Effector memory CD8-positive, alpha-beta T cell (primary cell): Measurements from ENCODE around the gene PCSK5.
"Not testable (repeated sequence)": the region's sequence is repeated elsewhere in the genome, so short reads cannot be mapped to it uniquely, and the experiment has no call there.

Source experiments
- ATAC-seq: fragments of 150-1000 bp; cut with Tn5 transposase; replicated peaks from 2 replicates; pipeline ENCODE4 v1.10.0; 2021; ENCODE audit warnings: mild to moderate bottlenecking, moderate library complexity
- DNase-seq, 3 experiments: peaks; one replicate each; pipeline ENCODE4 v3.0.0; 2021
- H3K27ac Mint-ChIP-seq, 2 donors: one replicate each; pipeline ENCODE4 v1.8.0; 2022; ENCODE audit warnings: mild to moderate bottlenecking in 2 of 2, mixed read lengths in 2 of 2, moderate library complexity in 2 of 2
- H3K27me3 Mint-ChIP-seq, 2 donors: one replicate each; pipeline ENCODE4 v1.8.0; 2022; ENCODE audit warnings: mixed read lengths in 2 of 2
- H3K36me3 Mint-ChIP-seq: one replicate; pipeline ENCODE4 v1.8.0; 2022; ENCODE audit warnings: mild to moderate bottlenecking, moderate library complexity, mixed read lengths; ENCODE audit not compliant: insufficient read depth
- H3K4me1 Mint-ChIP-seq, 2 donors: one replicate each; pipeline ENCODE4 v1.8.0; 2022; ENCODE audit warnings: low read depth in 2 of 2, mixed read lengths in 2 of 2
- H3K4me3 Mint-ChIP-seq, 2 donors: one replicate each; pipeline ENCODE4 v1.8.0; 2022; ENCODE audit warnings: mild to moderate bottlenecking in 2 of 2, mixed read lengths in 2 of 2, moderate library complexity in 2 of 2
- H3K9me3 Mint-ChIP-seq, 2 donors: one replicate each; pipeline ENCODE4 v1.8.0; 2022; ENCODE audit warnings: mixed read lengths in 2 of 2
- total RNA-seq, 9 experiments: gene quantifications; one replicate each; lab custom pipeline; 2026; lab: John Stamatoyannopoulos, UW

PCSK5 gene
- 0.39 to 10.1 (median 3.3) reads per million in 9 experiments for total RNA-seq

DNA sequence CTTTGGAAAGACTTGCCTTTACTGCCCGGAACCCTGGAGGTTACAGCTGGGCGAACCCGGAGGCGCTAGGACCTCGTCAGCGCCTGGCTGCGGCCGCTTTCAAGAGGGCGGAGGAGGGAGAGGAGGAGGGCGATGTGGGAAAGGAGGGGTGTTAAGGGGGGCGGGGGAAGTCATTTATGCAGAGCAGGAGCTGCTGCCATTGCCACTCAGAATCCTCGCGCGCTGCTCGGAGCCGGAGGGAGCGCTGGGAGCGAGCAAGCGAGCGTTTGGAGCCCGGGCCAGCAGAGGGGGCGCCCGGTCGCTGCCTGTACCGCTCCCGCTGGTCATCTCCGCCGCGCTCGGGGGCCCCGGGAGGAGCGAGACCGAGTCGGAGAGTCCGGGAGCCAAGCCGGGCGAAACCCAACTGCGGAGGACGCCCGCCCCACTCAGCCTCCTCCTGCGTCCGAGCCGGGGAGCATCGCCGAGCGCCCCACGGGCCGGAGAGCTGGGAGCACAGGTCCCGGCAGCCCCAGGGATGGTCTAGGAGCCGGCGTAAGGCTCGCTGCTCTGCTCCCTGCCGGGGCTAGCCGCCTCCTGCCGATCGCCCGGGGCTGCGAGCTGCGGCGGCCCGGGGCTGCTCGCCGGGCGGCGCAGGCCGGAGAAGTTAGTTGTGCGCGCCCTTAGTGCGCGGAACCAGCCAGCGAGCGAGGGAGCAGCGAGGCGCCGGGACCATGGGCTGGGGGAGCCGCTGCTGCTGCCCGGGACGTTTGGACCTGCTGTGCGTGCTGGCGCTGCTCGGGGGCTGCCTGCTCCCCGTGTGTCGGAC, at the start of gene PCSK5:
Gene PCSK5 (plus strand): TSS at position 202 of the 805 bp plus-strand sequence. CDS start 509 bp downstream, at position 711.
- H3K27me3 Mint-ChIP-seq: peaks cover 40 to 43% of the 10 kb centered on the region in 2 donors
- H3K36me3 Mint-ChIP-seq: peaks cover 10% of the 10 kb centered on the region
- H3K4me3 Mint-ChIP-seq: peak within 1 kb of the TSS; percentile 87 to 89
- no peaks in the 10 kb centered on the region for H3K9me3 Mint-ChIP-seq
- H3K4me1 Mint-ChIP-seq: peaks cover 16 to 22% of the 10 kb centered on the region in 2 donors
- DNase-seq (peak; percentile 54 to 61 (median 56)), ATAC-seq (peak; percentile 91)
- H3K27ac Mint-ChIP-seq: peak within 1 kb of the TSS in 1 of 2 donors; percentile 69

DNA sequence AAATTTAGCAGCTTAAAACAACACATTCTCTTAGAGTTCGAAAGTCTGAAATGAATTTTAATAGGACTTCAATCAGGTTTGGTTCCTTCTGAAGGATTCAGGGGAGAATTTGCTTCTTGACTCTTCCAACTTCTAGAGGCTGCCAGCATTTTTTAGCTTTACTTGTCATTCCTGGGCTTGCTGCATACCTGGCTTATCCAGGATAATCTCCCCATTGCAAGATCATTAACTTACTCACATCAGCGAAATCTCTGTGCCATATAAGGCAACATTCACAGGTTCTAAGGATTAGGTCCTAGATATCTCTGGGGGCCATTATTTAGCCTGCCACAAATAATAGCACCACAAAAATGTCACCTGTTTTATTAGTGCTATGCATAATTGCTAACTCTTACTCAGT, 46.2 kb upstream of the PCSK5 start:
- no peaks in the 10 kb centered on the region for H3K4me1 Mint-ChIP-seq
- DNase-seq: no peak
- H3K27me3 Mint-ChIP-seq: no peaks in the 10 kb centered on the region
- H3K36me3 Mint-ChIP-seq: no peaks in the 10 kb centered on the region
- ATAC-seq: no peak
- no peaks in the 10 kb centered on the region for H3K9me3 Mint-ChIP-seq
- no peak overlapping the region for H3K4me3 Mint-ChIP-seq
- no peak overlapping the region for H3K27ac Mint-ChIP-seq

DNA sequence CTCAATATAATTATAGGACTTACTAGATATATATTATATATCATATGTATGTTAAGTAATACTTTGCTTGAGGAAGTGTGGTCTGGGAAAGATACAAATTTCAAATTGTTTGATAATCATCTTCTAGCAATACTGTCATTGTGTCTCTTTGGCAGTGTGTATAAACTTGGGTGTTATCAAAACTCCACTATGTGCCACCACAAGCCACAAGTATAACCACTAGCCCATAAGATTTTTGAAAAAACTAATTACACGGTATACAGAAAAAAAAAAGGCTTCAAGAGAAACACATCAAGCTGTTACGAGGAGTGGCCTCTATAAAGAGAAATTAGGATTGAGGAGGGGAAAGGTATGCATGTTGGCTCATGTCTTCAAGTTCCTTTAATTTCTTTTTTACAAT, 44.7 kb upstream of the PCSK5 start:
- no peak overlapping the region for H3K27ac Mint-ChIP-seq
- no peaks in the 10 kb centered on the region for H3K9me3 Mint-ChIP-seq
- no peaks in the 10 kb centered on the region for H3K4me1 Mint-ChIP-seq
- ATAC-seq (no peak), DNase-seq (no peak)
- no peak overlapping the region for H3K4me3 Mint-ChIP-seq
- H3K36me3 Mint-ChIP-seq: no peaks in the 10 kb centered on the region
- no peaks in the 10 kb centered on the region for H3K27me3 Mint-ChIP-seq

DNA sequence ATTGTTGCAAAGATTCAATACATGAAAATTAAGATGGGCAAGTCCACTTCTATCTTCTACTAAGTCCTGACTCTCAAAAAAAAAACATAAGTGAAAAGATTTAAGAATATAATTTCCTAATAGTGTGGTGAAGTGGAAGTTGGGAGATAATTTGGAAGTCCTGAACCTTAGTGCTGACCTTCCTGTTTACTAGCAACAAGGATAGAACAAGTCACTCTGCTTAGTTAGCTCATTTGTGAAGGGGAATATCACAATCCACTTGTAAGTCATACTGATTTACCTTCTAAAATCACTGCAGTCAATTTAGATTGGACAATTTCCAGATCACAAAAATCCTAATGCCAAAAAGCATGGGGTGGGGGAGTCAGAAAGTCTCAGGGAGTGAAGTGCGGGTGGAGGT, 43.4 kb upstream of the PCSK5 start:
- ATAC-seq (no peak), DNase-seq (no peak)
- H3K4me3 Mint-ChIP-seq: no peak overlapping the region
- no peaks in the 10 kb centered on the region for H3K36me3 Mint-ChIP-seq
- no peaks in the 10 kb centered on the region for H3K9me3 Mint-ChIP-seq
- no peaks in the 10 kb centered on the region for H3K4me1 Mint-ChIP-seq
- H3K27me3 Mint-ChIP-seq: no peaks in the 10 kb centered on the region
- no peak overlapping the region for H3K27ac Mint-ChIP-seq

DNA sequence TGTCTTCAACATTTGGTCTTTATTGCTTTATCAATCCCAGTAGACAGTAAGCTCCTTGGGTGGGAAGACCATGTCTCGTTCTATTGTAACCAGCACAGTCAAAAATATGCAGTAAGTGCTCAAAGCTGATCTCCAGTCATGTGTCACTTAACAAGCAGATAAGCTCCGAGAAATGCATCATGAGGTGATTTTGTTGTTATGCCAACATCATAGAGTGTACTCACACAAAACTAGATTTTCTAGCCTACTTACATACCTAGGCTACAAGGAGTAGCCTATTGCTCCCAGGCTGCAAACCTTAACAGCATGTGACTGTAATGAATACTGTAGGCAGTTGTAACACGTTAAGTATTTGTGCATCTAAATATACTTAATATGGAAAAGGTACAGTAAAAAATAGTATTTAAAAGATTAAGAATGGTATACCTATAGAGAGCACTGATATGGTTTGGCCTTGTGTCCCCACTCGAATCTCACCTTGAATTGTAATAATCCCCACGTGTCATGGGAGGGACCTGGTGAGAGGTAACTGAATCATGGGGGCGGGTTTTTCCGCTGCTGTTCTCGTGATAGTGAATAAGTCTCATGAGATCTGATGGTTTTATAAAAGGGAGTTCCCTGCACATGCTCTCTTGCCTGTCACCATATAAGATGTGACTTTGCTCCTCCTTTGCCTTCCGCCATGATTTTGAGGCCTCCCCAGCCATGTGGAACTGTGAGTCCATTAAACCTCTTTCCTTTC, 39.8 kb upstream of the PCSK5 start:
- Mint-ChIP-seq H3K27me3 (no peaks in the 10 kb centered on the region), H3K4me1 (no peaks in the 10 kb centered on the region), H3K9me3 (no peaks in the 10 kb centered on the region), H3K4me3 (no peak overlapping the region), H3K36me3 (no peaks in the 10 kb centered on the region), H3K27ac (no peak overlapping the region)
- DNase-seq: no peak
- ATAC-seq: no peak

DNA sequence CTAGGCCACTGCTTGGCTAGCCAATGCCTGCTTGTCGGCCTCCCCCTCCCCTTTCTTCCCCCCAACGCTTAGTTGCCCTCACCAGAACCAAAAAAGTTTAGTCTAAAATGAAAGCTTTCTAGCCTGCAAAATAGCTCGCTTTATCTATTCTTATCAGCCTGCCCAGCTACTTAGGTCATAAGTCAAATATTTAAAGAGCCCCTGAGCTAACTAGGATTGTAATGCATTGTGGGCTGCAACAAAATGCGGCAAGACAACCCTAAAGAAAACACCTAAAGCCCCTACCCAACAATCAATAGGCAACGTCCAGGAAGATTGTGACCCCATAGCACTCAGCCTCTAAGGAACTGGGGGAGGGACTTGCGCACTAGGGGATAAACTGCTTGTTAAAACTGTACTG, 38.6 kb upstream of the PCSK5 start:
- ATAC-seq: no peak
- H3K4me3 Mint-ChIP-seq: no peak overlapping the region
- no peak for DNase-seq
- no peaks in the 10 kb centered on the region for H3K4me1 Mint-ChIP-seq
- H3K27me3 Mint-ChIP-seq: no peaks in the 10 kb centered on the region
- no peaks in the 10 kb centered on the region for H3K9me3 Mint-ChIP-seq
- no peaks in the 10 kb centered on the region for H3K36me3 Mint-ChIP-seq
- H3K27ac Mint-ChIP-seq: no peak overlapping the region

DNA sequence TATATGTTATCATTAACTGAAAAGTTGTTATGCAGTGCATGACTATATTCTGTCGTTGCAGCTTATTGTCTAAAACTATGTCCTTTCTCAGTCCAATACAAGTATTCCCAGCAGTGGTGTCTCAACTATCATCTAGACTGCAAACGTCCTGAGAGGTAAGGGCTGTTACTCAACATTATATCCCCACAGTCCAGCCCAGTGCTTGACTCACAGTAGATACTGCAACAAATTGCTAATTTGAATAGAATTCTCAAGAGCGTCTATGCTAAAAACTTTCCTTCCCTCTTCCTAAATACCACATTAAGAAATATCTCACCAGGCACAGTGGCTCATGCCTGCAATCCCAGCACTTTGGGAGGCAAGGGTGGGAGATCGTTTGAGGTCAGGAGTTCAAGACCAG, 37.7 kb upstream of the PCSK5 start:
- H3K4me1 Mint-ChIP-seq: no peaks in the 10 kb centered on the region
- ATAC-seq (no peak), DNase-seq (no peak)
- no peaks in the 10 kb centered on the region for H3K27me3 Mint-ChIP-seq
- no peak overlapping the region for H3K27ac Mint-ChIP-seq
- no peak overlapping the region for H3K4me3 Mint-ChIP-seq
- H3K9me3 Mint-ChIP-seq: no peaks in the 10 kb centered on the region
- no peaks in the 10 kb centered on the region for H3K36me3 Mint-ChIP-seq

DNA sequence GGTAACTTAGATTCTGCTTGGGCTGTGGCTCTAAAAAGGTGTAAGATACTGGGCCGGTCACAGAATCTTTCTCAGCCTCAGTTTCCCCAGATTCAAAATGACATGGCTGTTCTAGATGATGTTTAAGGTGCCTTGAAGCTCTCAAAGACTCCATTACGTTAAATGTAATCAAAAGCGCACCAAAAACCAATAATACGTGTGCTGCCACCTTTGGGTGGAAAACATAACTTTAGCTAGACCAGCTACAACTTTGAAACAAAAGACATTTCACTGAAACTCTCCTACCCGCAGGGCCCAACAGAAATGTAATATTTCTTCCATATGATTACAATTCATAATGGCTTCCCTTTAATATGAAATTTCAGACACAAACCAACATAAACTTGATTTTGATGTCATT, 35.0 kb upstream of the PCSK5 start:
- DNase-seq: no peak
- H3K27me3 Mint-ChIP-seq: no peaks in the 10 kb centered on the region
- no peaks in the 10 kb centered on the region for H3K36me3 Mint-ChIP-seq

DNA sequence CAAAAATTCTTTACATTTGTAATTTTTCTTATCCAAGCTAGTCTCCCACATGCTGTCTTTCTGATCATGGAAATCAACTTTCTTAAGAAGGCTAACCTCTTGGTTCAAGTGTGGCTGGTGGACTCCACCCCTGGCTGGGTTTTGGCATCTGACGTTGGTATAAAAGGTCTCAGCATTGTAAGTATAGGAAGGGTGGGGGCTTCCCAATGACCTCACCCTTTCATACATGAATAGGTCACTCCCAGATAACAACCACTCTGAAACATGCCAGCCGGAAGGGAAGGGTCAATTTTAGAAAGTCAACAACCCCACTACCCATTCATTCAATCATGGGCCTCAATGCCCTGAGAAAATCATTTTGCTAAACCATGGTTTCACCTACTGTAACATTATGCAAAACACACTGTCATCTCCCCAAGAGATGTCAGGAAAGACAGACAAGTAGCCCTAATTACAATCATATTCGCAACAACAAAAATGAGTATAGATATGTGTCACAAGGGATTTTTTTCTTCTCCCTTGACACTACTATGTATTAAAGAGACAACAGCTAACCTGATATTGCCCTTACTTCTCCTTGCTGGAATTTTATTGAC, 31.9 kb upstream of the PCSK5 start:
- Mint-ChIP-seq H3K36me3 (no peaks in the 10 kb centered on the region), H3K27me3 (peaks cover 0 to 6% of the 10 kb centered on the region in 2 donors), H3K4me1 (no peaks in the 10 kb centered on the region), H3K4me3 (no peak overlapping the region), H3K27ac (no peak overlapping the region), H3K9me3 (peaks cover 0 to 3% of the 10 kb centered on the region in 2 donors)
- DNase-seq: no peak
- no peak for ATAC-seq

More for the DNA sequence above, 35.0 kb upstream of the PCSK5 start:
- no peak overlapping the region for H3K4me3 Mint-ChIP-seq
- no peak for ATAC-seq
- H3K9me3 Mint-ChIP-seq: no peaks in the 10 kb centered on the region
- H3K27ac Mint-ChIP-seq: no peak overlapping the region
- H3K4me1 Mint-ChIP-seq: no peaks in the 10 kb centered on the region

DNA sequence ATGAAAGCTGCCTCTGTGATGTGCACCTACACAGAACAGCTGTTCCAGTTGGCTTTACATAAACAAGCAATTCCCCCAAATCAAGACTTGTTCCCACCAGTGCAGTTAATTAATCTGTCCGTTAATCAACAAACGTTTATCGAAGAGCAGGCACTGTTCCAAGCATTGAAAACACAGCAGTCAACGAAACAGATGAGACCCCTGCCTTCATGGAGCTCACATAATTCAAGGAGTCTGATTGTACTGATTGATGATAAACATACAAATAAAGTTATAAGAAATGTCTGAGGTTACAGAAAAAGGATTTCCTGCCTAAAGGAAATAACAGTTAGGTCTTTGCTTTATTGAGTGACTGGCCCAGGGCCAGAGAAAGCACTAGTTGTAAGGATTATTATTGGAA, 26.2 kb upstream of the PCSK5 start:
- no peaks in the 10 kb centered on the region for H3K36me3 Mint-ChIP-seq
- H3K27ac Mint-ChIP-seq: no peak overlapping the region
- no peaks in the 10 kb centered on the region for H3K4me1 Mint-ChIP-seq
- H3K27me3 Mint-ChIP-seq: peaks cover 6 to 17% of the 10 kb centered on the region in 2 donors
- ATAC-seq (no peak), DNase-seq (no peak)
- no peak overlapping the region for H3K4me3 Mint-ChIP-seq
- H3K9me3 Mint-ChIP-seq: peaks cover 0 to 3% of the 10 kb centered on the region in 2 donors

DNA sequence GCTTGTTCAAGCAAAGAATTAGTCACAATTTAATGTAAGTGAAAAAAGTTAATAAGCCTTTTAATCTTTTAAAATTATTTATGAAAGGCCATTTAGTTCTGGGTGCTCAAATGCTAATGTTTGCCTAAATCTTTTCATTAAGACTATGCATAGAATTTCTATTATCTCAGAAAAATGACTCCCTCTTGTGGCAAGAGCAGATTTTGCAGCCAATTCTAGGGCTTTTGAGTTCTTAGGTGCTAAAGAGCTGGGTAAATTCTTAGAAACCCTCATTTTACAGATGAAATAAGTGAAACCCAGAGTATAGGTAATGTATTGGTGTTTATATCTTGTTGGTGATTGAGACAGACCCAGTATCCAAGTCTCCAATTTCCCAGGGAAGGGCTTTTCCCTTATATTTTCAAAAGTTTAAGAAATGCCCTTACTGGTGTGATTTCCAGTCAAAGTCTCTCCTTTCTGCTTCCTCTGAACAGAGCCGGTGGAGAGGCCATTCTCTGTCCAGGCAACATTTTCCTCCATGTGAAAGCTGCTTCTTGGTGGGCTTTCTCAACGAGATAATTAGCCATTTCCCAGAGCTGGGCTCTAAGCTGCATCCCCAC, 24.1 kb upstream of the PCSK5 start:
- H3K4me1 Mint-ChIP-seq: no peaks in the 10 kb centered on the region
- peaks cover 6 to 17% of the 10 kb centered on the region in 2 donors for H3K27me3 Mint-ChIP-seq
- no peak overlapping the region for H3K4me3 Mint-ChIP-seq
- H3K27ac Mint-ChIP-seq: no peak overlapping the region
- no peaks in the 10 kb centered on the region for H3K36me3 Mint-ChIP-seq
- DNase-seq (peak; percentile 10 to 19 (median 17)), ATAC-seq (peak; percentile 31)
- H3K9me3 Mint-ChIP-seq: peaks cover 0 to 3% of the 10 kb centered on the region in 2 donors

DNA sequence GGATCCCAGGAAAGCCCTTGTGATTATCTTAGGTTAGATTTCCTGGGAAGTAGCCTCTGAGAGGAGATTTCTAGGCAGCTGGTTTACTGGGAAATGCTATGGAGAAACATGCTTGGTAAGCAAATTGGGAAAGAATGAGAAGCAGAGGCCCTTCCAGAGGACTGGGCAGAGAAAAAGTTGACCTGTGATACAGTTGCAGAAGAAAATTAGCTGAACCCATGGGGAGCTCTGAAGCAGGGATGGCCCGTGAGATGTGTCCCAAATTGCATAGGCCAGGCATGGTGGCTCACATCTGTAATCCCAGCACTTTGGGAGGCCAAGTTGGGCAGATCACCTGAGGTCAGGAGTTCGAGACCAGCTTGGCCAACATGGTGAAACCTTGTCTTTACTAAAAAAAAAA, 21.9 kb upstream of the PCSK5 start:
- not testable (repeated sequence) for H3K36me3 Mint-ChIP-seq, DNase-seq, H3K4me3 Mint-ChIP-seq, ATAC-seq, H3K27ac Mint-ChIP-seq, H3K4me1 Mint-ChIP-seq, H3K9me3 Mint-ChIP-seq
- peaks cover 6 to 13% of the 10 kb centered on the region in 2 donors for H3K27me3 Mint-ChIP-seq

DNA sequence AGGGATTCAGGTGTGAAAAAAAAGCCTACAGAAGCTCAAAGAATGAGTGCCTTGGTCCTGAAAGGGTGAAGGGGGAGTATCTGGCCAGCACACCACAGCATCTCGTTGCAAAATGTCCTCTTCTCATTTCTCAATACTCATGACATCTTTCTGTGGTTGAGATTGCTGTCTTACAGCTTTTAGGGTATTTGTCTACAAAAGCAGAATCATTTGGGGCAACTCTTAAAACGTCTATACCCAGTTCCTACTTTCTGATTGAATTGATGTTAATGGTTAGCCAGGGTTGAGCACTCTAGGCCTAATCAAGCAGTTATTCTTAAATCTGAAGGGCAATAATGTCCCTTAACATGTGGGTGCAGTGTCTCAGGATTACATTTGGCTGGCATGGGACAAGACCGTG, 21.2 kb upstream of the PCSK5 start:
- H3K27ac Mint-ChIP-seq: no peak overlapping the region
- H3K4me1 Mint-ChIP-seq: no peaks in the 10 kb centered on the region
- H3K4me3 Mint-ChIP-seq: no peak overlapping the region
- DNase-seq: no peak
- no peak for ATAC-seq
- peaks cover 6 to 9% of the 10 kb centered on the region in 2 donors for H3K27me3 Mint-ChIP-seq
- no peaks in the 10 kb centered on the region for H3K9me3 Mint-ChIP-seq
- H3K36me3 Mint-ChIP-seq: no peaks in the 10 kb centered on the region
